ENCODE results near the gene OTULINL.

OTULINL gene

GRCh38 chr5:14608169-14608568 is 26.6 kb downstream of the OTULINL start:
- H3K4me3 ChIP-seq (replicated peaks; ENCODE audit: low read depth, low read length), result no peak overlapping the region
- TF ChIP-seq CTCF (IDR thresholded peaks at IDR 0.05; ENCODE audit: low read length, missing control alignments), result no peak
- DNase-seq (ENCODE audit: low read depth), result no peak

- no peak for DNase-seq (ENCODE audit: low read depth)
- no peak for TF ChIP-seq CTCF (IDR thresholded peaks at IDR 0.05; ENCODE audit: low read length, missing control alignments)
- H3K4me3 ChIP-seq (replicated peaks; ENCODE audit: low read depth, low read length), result no peak overlapping the region
Measured at GRCh38 chr5:14611737-14612136, 30.1 kb downstream of the OTULINL start.

- H3K4me3 ChIP-seq (replicated peaks; ENCODE audit: low read depth, low read length), result no peak overlapping the region
- no peak for DNase-seq (ENCODE audit: low read depth)
- TF ChIP-seq CTCF (IDR thresholded peaks at IDR 0.05; ENCODE audit: low read length, missing control alignments), result no peak
Measured at GRCh38 chr5:14614490-14614889, 32.9 kb downstream of the OTULINL start.

- TF ChIP-seq CTCF (IDR thresholded peaks at IDR 0.05; ENCODE audit: low read length, missing control alignments), result no peak
- no peak overlapping the region for H3K4me3 ChIP-seq (replicated peaks; ENCODE audit: low read depth, low read length)
- no peak for DNase-seq (ENCODE audit: low read depth)
Measured at GRCh38 chr5:14615365-14615764, 33.8 kb downstream of the OTULINL start.

GRCh38 chr5:14617441-14617840 is 35.8 kb downstream of the OTULINL start:
- no peak overlapping the region for H3K4me3 ChIP-seq (replicated peaks; ENCODE audit: low read depth, low read length)
- DNase-seq (ENCODE audit: low read depth), result no peak
- no peak for TF ChIP-seq CTCF (IDR thresholded peaks at IDR 0.05; ENCODE audit: low read length, missing control alignments)

GRCh38 chr5:14627270-14627669 is 45.7 kb downstream of the OTULINL start:
- no peak for TF ChIP-seq CTCF (IDR thresholded peaks at IDR 0.05; ENCODE audit: low read length, missing control alignments)
- H3K4me3 ChIP-seq (replicated peaks; ENCODE audit: low read depth, low read length), result no peak overlapping the region
- DNase-seq (ENCODE audit: low read depth), result no peak

GRCh38 chr5:14628346-14628745 is 46.8 kb downstream of the OTULINL start:
- no peak for TF ChIP-seq CTCF (IDR thresholded peaks at IDR 0.05; ENCODE audit: low read length, missing control alignments)
- H3K4me3 ChIP-seq (replicated peaks; ENCODE audit: low read depth, low read length), result no peak overlapping the region
- DNase-seq (ENCODE audit: low read depth), result peak; percentile 76
